CD4-positive, alpha-beta T cell treated with Interleukin-21 for 1 hour (primary cell): Measurements from ENCODE around the gene SLC30A5.

Experiments used
- DNase-seq: peaks from one replicate; pipeline ENCODE4 v3.0.0-alpha.2; 2020

SLC30A5 gene

GRCh38 chr5:69167929-69168328 lies 74.1 kb downstream of the SLC30A5 start:
- DNase-seq, result no peak

- no peak for DNase-seq
These were observed 76.7 kb downstream of the SLC30A5 start for GRCh38 chr5:69170495-69170894.

- no peak for DNase-seq
These were observed 77.2 kb downstream of the SLC30A5 start for GRCh38 chr5:69170969-69171368.
